ENCODE measurements around the gene ABCF3. TPM values are rescaled to one million over a fixed set of nuclear protein-coding genes. Genes with fewer than 3 reads are reported as not detected.

The ABCF3 gene
- total and polyA plus RNA-seq, 2 of the 13 experiments (the other 11 are each of a cell fraction or from before 2014, with no cell fraction given), result 38.8 to 46.5 TPM

DNA sequence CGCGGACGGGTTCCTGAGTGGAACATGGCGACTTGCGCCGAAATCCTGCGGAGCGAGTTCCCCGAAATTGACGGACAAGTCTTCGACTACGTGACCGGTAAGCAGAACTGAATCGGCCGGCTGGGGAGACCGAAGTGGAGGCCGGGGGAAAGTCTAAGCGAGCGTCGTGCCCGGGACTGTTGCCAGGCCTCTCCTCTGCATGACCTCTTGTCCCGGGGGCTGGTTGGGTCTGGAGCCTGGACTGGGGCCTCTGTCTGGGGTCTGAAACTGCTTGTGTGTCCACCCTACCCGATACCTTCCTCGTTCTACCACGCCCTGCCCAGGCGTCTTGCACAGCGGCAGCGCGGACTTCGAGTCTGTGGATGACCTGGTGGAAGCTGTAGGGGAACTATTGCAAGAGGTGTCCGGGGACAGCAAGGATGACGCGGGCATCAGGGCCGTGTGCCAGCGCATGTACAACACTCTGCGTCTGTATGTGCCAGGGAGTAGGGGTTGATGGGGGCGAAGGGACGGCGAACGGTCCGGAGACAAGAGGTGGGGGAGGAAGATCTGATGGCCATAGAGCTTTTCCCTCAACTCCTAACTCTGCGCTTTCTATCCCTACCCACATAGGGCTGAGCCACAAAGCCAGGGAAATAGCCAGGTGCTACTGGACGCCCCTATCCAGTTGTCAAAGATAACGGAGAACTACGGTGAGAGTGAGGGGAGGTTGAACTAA is at the start of gene ABCF3 (continued):
- TF ChIP-seq ZNF790 (CRISPR knock-in tag; IDR thresholded peaks at IDR 0.05; ENCODE audit: borderline replicate concordance) (peak; percentile 74; the same call in 1 of the 2 replicates), PHF21A (CRISPR knock-in tag; IDR thresholded peaks at IDR 0.05) (no peak; the same call in 1 of the 2 replicates), ZSCAN21 (CRISPR knock-in tag; IDR thresholded peaks at IDR 0.05; ENCODE audit: borderline replicate concordance) (no peak), ZNF496 (CRISPR knock-in tag; IDR thresholded peaks at IDR 0.05; ENCODE audit: insufficient replicate concordance) (no peak), PRPF4 (IDR thresholded peaks at IDR 0.05; ENCODE audit: low read depth, low read length, poor library complexity, severe bottlenecking) (no peak), SRY (CRISPR knock-in tag; IDR thresholded peaks at IDR 0.05) (0 out of 2 replicates have a peak, but pooled peaks have one; percentile 94), ETV6 (CRISPR knock-in tag; conservative IDR thresholded peaks at IDR 0.05) (peak; percentile 22; the same call in 1 of the 2 replicates), KDM5B (CRISPR knock-in tag; IDR thresholded peaks at IDR 0.05; ENCODE audit: borderline replicate concordance) (peak; percentile 49; the same call in 1 of the 2 replicates), ZFP37 (CRISPR knock-in tag; IDR thresholded peaks at IDR 0.05; ENCODE audit: borderline replicate concordance) (no peak), PHF8 (CRISPR knock-in tag; IDR thresholded peaks at IDR 0.05) (peak; percentile 84), AHR (CRISPR knock-in tag; IDR thresholded peaks at IDR 0.05) (no peak; the same call in 1 of the 2 replicates), TAF1 (CRISPR knock-in tag; IDR thresholded peaks at IDR 0.05) (peak; percentile 78; the same call in 1 of the 2 replicates), CEBPB (IDR thresholded peaks at IDR 0.05; ENCODE audit: borderline replicate concordance, low read depth, low read length) (no peak), MED8 (CRISPR knock-in tag; IDR thresholded peaks at IDR 0.05; ENCODE audit: insufficient replicate concordance) (no peak), RCOR2 (CRISPR knock-in tag; IDR thresholded peaks at IDR 0.05) (no peak), CHD4 (IDR thresholded peaks at IDR 0.05; ENCODE audit: borderline replicate concordance, low read length) (no peak)
- TF ChIP-seq, protein P1, sequence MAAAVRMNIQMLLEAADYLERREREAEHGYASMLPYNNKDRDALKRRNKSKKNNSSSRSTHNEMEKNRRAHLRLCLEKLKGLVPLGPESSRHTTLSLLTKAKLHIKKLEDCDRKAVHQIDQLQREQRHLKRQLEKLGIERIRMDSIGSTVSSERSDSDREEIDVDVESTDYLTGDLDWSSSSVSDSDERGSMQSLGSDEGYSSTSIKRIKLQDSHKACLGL (CRISPR knock-in tag; IDR thresholded peaks at IDR 0.05), result peak; percentile 25; the same call in 1 of the 2 replicates
- TF ChIP-seq, protein P2, sequence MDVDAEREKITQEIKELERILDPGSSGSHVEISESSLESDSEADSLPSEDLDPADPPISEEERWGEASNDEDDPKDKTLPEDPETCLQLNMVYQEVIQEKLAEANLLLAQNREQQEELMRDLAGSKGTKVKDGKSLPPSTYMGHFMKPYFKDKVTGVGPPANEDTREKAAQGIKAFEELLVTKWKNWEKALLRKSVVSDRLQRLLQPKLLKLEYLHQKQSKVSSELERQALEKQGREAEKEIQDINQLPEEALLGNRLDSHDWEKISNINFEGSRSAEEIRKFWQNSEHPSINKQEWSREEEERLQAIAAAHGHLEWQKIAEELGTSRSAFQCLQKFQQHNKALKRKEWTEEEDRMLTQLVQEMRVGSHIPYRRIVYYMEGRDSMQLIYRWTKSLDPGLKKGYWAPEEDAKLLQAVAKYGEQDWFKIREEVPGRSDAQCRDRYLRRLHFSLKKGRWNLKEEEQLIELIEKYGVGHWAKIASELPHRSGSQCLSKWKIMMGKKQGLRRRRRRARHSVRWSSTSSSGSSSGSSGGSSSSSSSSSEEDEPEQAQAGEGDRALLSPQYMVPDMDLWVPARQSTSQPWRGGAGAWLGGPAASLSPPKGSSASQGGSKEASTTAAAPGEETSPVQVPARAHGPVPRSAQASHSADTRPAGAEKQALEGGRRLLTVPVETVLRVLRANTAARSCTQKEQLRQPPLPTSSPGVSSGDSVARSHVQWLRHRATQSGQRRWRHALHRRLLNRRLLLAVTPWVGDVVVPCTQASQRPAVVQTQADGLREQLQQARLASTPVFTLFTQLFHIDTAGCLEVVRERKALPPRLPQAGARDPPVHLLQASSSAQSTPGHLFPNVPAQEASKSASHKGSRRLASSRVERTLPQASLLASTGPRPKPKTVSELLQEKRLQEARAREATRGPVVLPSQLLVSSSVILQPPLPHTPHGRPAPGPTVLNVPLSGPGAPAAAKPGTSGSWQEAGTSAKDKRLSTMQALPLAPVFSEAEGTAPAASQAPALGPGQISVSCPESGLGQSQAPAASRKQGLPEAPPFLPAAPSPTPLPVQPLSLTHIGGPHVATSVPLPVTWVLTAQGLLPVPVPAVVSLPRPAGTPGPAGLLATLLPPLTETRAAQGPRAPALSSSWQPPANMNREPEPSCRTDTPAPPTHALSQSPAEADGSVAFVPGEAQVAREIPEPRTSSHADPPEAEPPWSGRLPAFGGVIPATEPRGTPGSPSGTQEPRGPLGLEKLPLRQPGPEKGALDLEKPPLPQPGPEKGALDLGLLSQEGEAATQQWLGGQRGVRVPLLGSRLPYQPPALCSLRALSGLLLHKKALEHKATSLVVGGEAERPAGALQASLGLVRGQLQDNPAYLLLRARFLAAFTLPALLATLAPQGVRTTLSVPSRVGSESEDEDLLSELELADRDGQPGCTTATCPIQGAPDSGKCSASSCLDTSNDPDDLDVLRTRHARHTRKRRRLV (CRISPR knock-in tag; IDR thresholded peaks at IDR 0.05), result 0 out of 2 replicates have a peak, but pooled peaks have one; percentile 19
- TF ChIP-seq, protein P3, sequence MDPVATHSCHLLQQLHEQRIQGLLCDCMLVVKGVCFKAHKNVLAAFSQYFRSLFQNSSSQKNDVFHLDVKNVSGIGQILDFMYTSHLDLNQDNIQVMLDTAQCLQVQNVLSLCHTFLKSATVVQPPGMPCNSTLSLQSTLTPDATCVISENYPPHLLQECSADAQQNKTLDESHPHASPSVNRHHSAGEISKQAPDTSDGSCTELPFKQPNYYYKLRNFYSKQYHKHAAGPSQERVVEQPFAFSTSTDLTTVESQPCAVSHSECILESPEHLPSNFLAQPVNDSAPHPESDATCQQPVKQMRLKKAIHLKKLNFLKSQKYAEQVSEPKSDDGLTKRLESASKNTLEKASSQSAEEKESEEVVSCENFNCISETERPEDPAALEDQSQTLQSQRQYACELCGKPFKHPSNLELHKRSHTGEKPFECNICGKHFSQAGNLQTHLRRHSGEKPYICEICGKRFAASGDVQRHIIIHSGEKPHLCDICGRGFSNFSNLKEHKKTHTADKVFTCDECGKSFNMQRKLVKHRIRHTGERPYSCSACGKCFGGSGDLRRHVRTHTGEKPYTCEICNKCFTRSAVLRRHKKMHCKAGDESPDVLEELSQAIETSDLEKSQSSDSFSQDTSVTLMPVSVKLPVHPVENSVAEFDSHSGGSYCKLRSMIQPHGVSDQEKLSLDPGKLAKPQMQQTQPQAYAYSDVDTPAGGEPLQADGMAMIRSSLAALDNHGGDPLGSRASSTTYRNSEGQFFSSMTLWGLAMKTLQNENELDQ (CRISPR knock-in tag; IDR thresholded peaks at IDR 0.05; ENCODE audit: borderline replicate concordance), result no peak
- TF ChIP-seq, protein P4, sequence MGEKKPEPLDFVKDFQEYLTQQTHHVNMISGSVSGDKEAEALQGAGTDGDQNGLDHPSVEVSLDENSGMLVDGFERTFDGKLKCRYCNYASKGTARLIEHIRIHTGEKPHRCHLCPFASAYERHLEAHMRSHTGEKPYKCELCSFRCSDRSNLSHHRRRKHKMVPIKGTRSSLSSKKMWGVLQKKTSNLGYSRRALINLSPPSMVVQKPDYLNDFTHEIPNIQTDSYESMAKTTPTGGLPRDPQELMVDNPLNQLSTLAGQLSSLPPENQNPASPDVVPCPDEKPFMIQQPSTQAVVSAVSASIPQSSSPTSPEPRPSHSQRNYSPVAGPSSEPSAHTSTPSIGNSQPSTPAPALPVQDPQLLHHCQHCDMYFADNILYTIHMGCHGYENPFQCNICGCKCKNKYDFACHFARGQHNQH (CRISPR knock-in tag; IDR thresholded peaks at IDR 0.05), result peak; percentile 10; the same call in 1 of the 2 replicates

Data from HepG2 (cell line).